ENCODE results near the gene ARL5A. TPM values are rescaled to one million over a fixed set of nuclear protein-coding genes. Genes with fewer than 3 reads are reported as not detected.

Gene ARL5A
- total and polyA plus RNA-seq, 2 donors (not counting 3 experiments of a cell fraction or from before 2014, with no cell fraction given) = 25.8 to 73.2 TPM

- no peak overlapping the region for H3K4me2 ChIP-seq (ENCODE audit: insufficient read depth, low read length)
- CTCF ChIA-PET = interaction anchor here (1.4 to 3.8 kb wide), 4 partner anchors 10 to 186 kb away, joined by 4 to 27 read pairs (median 10); no protein-coding TSS in a partner anchor
- TF ChIP-seq POLR2AphosphoS5 (IDR thresholded peaks at IDR 0.05; ENCODE audit: insufficient read depth, low read depth, low read length) (no peak), CTCF (IDR thresholded peaks at IDR 0.05; ENCODE audit: extremely low read depth in 1 of 2, insufficient read depth in 1 of 2, low read depth in 1 of 2, low read length in 2 of 2) (no peak), JUN (IDR thresholded peaks at IDR 0.05; ENCODE audit: borderline replicate concordance, insufficient read depth, insufficient read length, low read depth) (no peak), EZH2 (IDR thresholded peaks at IDR 0.05; ENCODE audit: borderline replicate concordance, low read depth, low read length, severe bottlenecking) (no peak), POLR2A (IDR thresholded peaks at IDR 0.05; ENCODE audit: low read depth, low read length) (no peak), FOS (IDR thresholded peaks at IDR 0.05; ENCODE audit: borderline replicate concordance, insufficient read depth, low read length) (no peak), MAX (IDR thresholded peaks at IDR 0.05; ENCODE audit: insufficient read depth, insufficient read length) (no peak), GATA2 (IDR thresholded peaks at IDR 0.05; ENCODE audit: insufficient read depth, insufficient read length, low read depth, low read length) (no peak), MYC (IDR thresholded peaks at IDR 0.05; ENCODE audit: low read depth, low read length) (no peak)
- no peaks in the 10 kb centered on the region for H3K9me3 ChIP-seq (replicated peaks; ENCODE audit: control insufficient read depth, insufficient read depth, low read length)
- FAIRE-seq (no peak), DNase-seq (ENCODE audit: low read depth, low spot score) (no peak)
- H3K9ac ChIP-seq (replicated peaks; ENCODE audit: extremely low read depth, insufficient read depth, low read length) = no peak overlapping the region
- peaks cover 8 to 20% of the 10 kb centered on the region in 2 experiments for H3K36me3 ChIP-seq (ENCODE audit: control insufficient read depth in 2 of 2, extremely low read depth in 1 of 2, insufficient read depth in 2 of 2, low read length in 2 of 2)
- intact Hi-C loops (cut with micrococcal nuclease) (loop anchor here (5.0 kb wide), 1 partner anchor 172 kb away; no protein-coding TSS in a partner anchor), dilution Hi-C loops (cut with MboI; ENCODE audit: extremely low pct_ligation_motif_present, low sequenced_read_pairs) (no loop called here)
- H3K4me1 ChIP-seq (ENCODE audit: control insufficient read depth, extremely low read depth, insufficient read depth, low read length) = peaks cover 5% of the 10 kb centered on the region
- H2AFZ ChIP-seq (ENCODE audit: low read depth, low read length) = no peak overlapping the region
- no peaks in the 10 kb centered on the region for H3K27me3 ChIP-seq (ENCODE audit: control insufficient read depth in 2 of 2, insufficient read depth in 2 of 2, low read length in 2 of 2)
- H3K79me2 ChIP-seq (ENCODE audit: control insufficient read depth, insufficient read depth, low read length) = no peaks in the 10 kb centered on the region
- no TSS peak for BruUV-seq (replicated peaks)
- H3K4me3 ChIP-seq (replicated peaks in 1 of 3; ENCODE audit: insufficient read depth in 1 of 3, low read depth in 1 of 3, low read length in 3 of 3) = no peak overlapping the region
- no peaks in the 10 kb centered on the region for H3K9me1 ChIP-seq (replicated peaks; ENCODE audit: control insufficient read depth, extremely low read depth, insufficient read depth, low read length)
- H4K20me1 ChIP-seq (replicated peaks; ENCODE audit: control insufficient read depth, extremely low read depth, insufficient read depth, low read length) = no peaks in the 10 kb centered on the region
- no peak overlapping the region for H3K27ac ChIP-seq (ENCODE audit: insufficient read depth, low read depth, low read length)
- POLR2A ChIA-PET = no interaction called here
Measured at GRCh38 chr2:151809073-151809383, 19.2 kb downstream of the ARL5A start.
